Esophagus muscularis mucosa (tissue), 4 donors: ENCODE data around the gene PNPLA8. TPM values are rescaled to one million over a fixed set of nuclear protein-coding genes. Genes with fewer than 3 reads are reported as not detected.
"Not testable (repeated sequence)": the region's sequence is repeated elsewhere in the genome, so short reads cannot be mapped to it uniquely, and the experiment has no call there.

ENCODE experiments used
- DNase-seq: peaks from one replicate; pipeline ENCODE4 v3.0.0-alpha.2; 2017; ENCODE audit errors: extremely low spot score
- H3K27ac ChIP-seq, 4 donors: fragments of 200-600 bp; sonication (generic); replicated peaks in 1 of 4; 1 replicate in 3 of 4; 2 replicates in 1 of 4; pipeline ENCODE4 v1.5.1; 2016 to 2019; ENCODE audit warnings: mild to moderate bottlenecking in 1 of 4
- H3K27me3 ChIP-seq, 4 donors: fragments of 200-600 bp; sonication (generic); one replicate each; pipeline versions ENCODE4 v1.5.1 to v1.6.0; 2016 to 2019
- H3K36me3 ChIP-seq, 4 donors: fragments of 200-600 bp; sonication (generic); one replicate each; pipeline ENCODE4 v1.5.1; 2016 to 2019
- H3K4me1 ChIP-seq, 4 donors: fragments of 200-600 bp; sonication (generic); one replicate each; pipeline ENCODE4 v1.5.1; 2016 to 2019
- H3K4me3 ChIP-seq, 4 donors: fragments of 200-600 bp; sonication (generic); 1 replicate in 2 of 4; 2 replicates in 2 of 4; pipeline ENCODE4 v1.5.1; 2016 to 2019; ENCODE audit warnings: mild to moderate bottlenecking in 4 of 4, moderate library complexity in 1 of 4
- H3K9me3 ChIP-seq, 4 donors: fragments of 200-600 bp; sonication (generic); 1 replicate in 3 of 4; 2 replicates in 1 of 4; pipeline ENCODE4 v1.5.1; 2016 to 2019
- EP300 ChIP-seq: sonication (generic); formaldehyde crosslinking; IDR thresholded peaks from one replicate; pipeline ENCODE4 v1.6.1; 2017; ENCODE audit warnings: antibody characterized with exemption
- POLR2A ChIP-seq: fragments of 450-650 bp; IDR thresholded peaks from one replicate; pipeline ENCODE4 v1.6.1; 2017; ENCODE audit warnings: antibody characterized with exemption, moderate library complexity, mild to moderate bottlenecking, low read depth
- POLR2AphosphoS5 ChIP-seq, 2 donors: sonication (generic); formaldehyde crosslinking; IDR thresholded peaks; one replicate each; pipeline ENCODE4 v1.6.1; 2017; ENCODE audit warnings: antibody characterized with exemption in 2 of 2
- WGBS: methylation state at CpG from one replicate; pipeline ENCODE4 v1.1.5; 2018; 5-methylcytosine and 5-hydroxymethylcytosine counted together
- intact Hi-C: fragments of 100-400 bp; cut with DNase I; formaldehyde crosslinking; loops from one replicate; pipeline ENCODE4 v1.15.1; 2023
- total RNA-seq, 4 donors: library from RNA; depleted of rRNA; stranded (reverse); fragments of >200 nt; gene quantifications; one replicate each; pipeline versions ENCODE4 v1.1.0 to v1.2.1, GENCODE V29; 2016
- TF ChIP-seq, protein P1 (sequence below), 3 experiments: fragments of 200-600 bp in 2 of 3; fragments of 450-650 bp in 1 of 3; sonication (generic) in 2 of 3; IDR thresholded peaks; one replicate each; pipeline ENCODE4 v1.5.1; 2017 to 2019; ENCODE audit warnings: antibody characterized with exemption in 3 of 3, mild to moderate bottlenecking in 2 of 3, moderate library complexity in 1 of 3

PNPLA8 gene
- total RNA-seq, 4 donors from 2014 or later, result 21.2 to 48.7 (median 32.6) TPM

DNA sequence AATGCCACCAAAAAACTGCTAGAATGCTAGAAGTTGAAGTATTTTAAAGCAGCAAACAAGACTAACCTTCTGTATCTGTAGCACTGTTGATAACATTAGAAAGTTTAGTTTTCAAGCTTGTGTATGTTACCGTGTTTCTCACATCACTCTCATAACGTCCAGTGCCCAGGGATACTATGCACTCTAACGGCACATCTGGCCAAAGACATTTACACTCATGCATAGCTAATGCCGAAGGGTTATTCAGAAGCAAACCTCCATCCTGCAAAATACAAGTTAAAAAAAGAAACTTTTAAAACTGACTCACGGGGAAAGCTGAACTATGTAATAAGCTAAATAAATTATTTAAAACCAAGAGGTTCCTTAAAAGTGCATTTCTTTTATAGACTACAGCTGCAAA, 46.8 kb downstream of the PNPLA8 start:
- no peak overlapping the region for H3K27ac ChIP-seq
- no peak overlapping the region for H3K4me3 ChIP-seq
- H3K27me3 ChIP-seq, result no peaks in the 10 kb centered on the region
- TF ChIP-seq EP300 (no peak), POLR2AphosphoS5 (IDR thresholded peaks at IDR 0.05) (no peak), POLR2A (no peak)
- TF ChIP-seq, protein P1, sequence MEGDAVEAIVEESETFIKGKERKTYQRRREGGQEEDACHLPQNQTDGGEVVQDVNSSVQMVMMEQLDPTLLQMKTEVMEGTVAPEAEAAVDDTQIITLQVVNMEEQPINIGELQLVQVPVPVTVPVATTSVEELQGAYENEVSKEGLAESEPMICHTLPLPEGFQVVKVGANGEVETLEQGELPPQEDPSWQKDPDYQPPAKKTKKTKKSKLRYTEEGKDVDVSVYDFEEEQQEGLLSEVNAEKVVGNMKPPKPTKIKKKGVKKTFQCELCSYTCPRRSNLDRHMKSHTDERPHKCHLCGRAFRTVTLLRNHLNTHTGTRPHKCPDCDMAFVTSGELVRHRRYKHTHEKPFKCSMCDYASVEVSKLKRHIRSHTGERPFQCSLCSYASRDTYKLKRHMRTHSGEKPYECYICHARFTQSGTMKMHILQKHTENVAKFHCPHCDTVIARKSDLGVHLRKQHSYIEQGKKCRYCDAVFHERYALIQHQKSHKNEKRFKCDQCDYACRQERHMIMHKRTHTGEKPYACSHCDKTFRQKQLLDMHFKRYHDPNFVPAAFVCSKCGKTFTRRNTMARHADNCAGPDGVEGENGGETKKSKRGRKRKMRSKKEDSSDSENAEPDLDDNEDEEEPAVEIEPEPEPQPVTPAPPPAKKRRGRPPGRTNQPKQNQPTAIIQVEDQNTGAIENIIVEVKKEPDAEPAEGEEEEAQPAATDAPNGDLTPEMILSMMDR (IDR thresholded peaks at IDR 0.05), result no peak
- H3K4me1 ChIP-seq, result no peaks in the 10 kb centered on the region
- no peaks in the 10 kb centered on the region for H3K9me3 ChIP-seq
- H3K36me3 ChIP-seq, result peaks cover 11 to 73% (median 41%) of the 10 kb centered on the region in 4 donors
- intact Hi-C loops, result no loop called here
- DNase-seq, result no peak
- WGBS, result 90% methylated on average over 5 of the region's 5 CpGs

DNA sequence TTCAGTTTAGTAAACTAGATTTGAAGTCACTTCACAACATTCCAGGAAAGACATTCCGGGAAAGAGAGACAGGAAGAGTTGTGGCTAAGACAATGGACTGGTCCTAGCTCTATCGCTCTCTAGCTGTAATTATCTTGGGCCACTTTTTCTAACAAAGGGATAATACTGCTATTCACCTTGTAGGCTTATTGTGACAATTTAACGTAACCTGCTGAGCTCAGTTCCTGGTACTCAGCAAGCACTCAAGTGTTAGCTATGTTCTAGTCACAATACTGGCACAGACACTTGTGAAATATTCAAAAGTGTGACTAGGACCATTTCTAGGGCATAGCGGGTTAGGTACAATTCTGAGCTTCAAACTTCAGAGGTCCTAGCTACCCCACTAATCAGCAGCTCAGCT, 57.7 kb downstream of the PNPLA8 start:
- TF ChIP-seq, protein P1 (IDR thresholded peaks at IDR 0.05), result no peak
- no peak for TF ChIP-seq POLR2A
- TF ChIP-seq POLR2AphosphoS5 (IDR thresholded peaks at IDR 0.05), result no peak
- no peak for TF ChIP-seq EP300
- H3K4me1 ChIP-seq, result no peaks in the 10 kb centered on the region
- no peak overlapping the region for H3K27ac ChIP-seq
- WGBS, result 66% methylated on average over 4 of the region's 4 CpGs
- H3K9me3 ChIP-seq, result no peaks in the 10 kb centered on the region
- H3K4me3 ChIP-seq, result no peak overlapping the region
- H3K36me3 ChIP-seq, result peaks cover 0 to 21% (median 3%) of the 10 kb centered on the region in 4 donors
- DNase-seq, result no peak
- intact Hi-C loops, result no loop called here
- H3K27me3 ChIP-seq, result no peaks in the 10 kb centered on the region

DNA sequence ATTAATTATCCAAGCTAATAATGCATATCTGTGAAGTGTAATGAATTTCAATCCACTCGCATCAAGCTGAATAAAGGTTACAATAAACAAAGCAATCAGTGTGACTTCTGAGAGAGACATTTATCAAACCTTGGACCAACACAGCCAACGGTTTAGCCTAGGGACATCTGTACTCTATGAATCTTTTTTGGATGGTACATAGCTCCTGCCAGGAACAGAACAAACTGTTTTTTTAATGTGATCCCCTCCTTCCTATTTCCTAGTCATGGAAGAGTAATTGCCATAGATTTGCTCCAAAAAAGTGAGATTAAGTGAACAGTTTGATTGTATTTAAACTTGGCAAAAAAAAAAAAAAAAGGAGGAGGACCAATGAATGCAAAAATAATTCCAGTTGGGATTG, 58.5 kb downstream of the PNPLA8 start:
- Histone ChIP-seq H3K9me3 (no peaks in the 10 kb centered on the region), H3K4me3 (no peak overlapping the region), H3K27me3 (no peaks in the 10 kb centered on the region), H3K27ac (no peak overlapping the region), H3K36me3 (peaks cover 0 to 13% (median 3%) of the 10 kb centered on the region in 4 donors), H3K4me1 (no peaks in the 10 kb centered on the region)
- TF ChIP-seq POLR2A, result no peak
- TF ChIP-seq POLR2AphosphoS5 (IDR thresholded peaks at IDR 0.05), result no peak
- no peak for TF ChIP-seq EP300
- TF ChIP-seq, protein P1 (IDR thresholded peaks at IDR 0.05), result no peak
- no peak for DNase-seq
- WGBS, result 56% methylated on average over 2 of the region's 2 CpGs
- intact Hi-C loops, result no loop called here

DNA sequence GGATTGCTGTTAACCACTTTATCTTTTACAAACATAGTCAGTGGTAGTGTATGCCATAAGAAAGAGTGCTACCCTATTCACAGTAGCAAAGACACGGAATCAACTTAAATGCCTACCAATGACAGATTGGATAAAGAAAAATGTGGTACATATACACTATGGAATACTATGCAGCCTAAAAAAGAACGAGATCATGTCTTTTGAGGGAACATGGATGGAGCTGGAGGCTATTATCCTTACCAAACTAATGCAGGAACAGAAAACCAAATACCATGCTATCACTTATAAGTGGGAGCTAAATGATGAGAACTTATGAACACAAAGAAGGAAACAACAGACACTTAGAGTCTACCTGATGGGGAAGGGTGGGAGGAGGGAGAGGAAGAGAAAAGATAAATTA, 59.6 kb downstream of the PNPLA8 start:
- H3K27me3 ChIP-seq, intact Hi-C loops, H3K4me3 ChIP-seq, H3K36me3 ChIP-seq, H3K4me1 ChIP-seq, H3K27ac ChIP-seq, H3K9me3 ChIP-seq, DNase-seq: not testable (repeated sequence)
- WGBS, result 93% methylated on average over 2 of the region's 2 CpGs

DNA sequence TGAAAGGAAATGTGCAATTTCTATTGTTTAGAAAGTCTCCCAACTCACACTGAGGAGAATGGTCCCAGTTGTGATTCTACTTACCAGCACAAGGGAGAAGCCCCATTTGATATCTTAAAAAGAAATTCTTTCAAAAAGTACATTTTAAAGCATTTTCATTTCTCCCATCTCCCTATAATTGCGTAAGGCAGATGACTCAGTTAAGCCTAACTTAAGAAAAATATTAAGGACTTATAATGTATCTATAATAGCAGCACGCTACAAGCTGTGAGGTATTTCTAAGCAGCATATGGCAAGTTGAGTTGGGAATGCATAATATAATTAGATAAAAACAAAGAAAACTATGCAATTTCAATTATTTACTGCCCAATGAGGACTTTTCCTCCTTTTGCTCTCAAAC, 61.2 kb downstream of the PNPLA8 start:
- 88% methylated on average over 2 of the region's 2 CpGs for WGBS
- DNase-seq, result no peak
- Histone ChIP-seq H3K27me3 (no peaks in the 10 kb centered on the region), H3K9me3 (no peaks in the 10 kb centered on the region), H3K36me3 (no peaks in the 10 kb centered on the region), H3K27ac (no peak overlapping the region), H3K4me1 (no peaks in the 10 kb centered on the region), H3K4me3 (no peak overlapping the region)
- intact Hi-C loops, result no loop called here
- no peak for TF ChIP-seq EP300
- TF ChIP-seq, protein P1 (IDR thresholded peaks at IDR 0.05), result no peak
- TF ChIP-seq POLR2A, result no peak
- TF ChIP-seq POLR2AphosphoS5 (IDR thresholded peaks at IDR 0.05), result no peak
